ENCODE measurements around the gene RNF220. TPM values are rescaled to one million over a fixed set of nuclear protein-coding genes. Genes with fewer than 3 reads are reported as not detected.

Gene RNF220
- total RNA-seq, 1 experiment from 2014 or later, result 66.6 TPM

- Histone ChIP-seq H3K9me3 (ENCODE audit: low read length) (no peaks in the 10 kb centered on the region), H3F3A (ENCODE audit: low read length, unreplicated experiment) (peaks cover 6% of the 10 kb centered on the region), H3K4me3 (ENCODE audit: low read length) (no peak overlapping the region), H3K36me3 (ENCODE audit: low read depth, low read length) (no peaks in the 10 kb centered on the region), H3K27ac (ENCODE audit: low read length) (no peak overlapping the region), H3K79me2 (ENCODE audit: low read length) (no peaks in the 10 kb centered on the region), H3K4me1 (ENCODE audit: insufficient read depth, low read length) (peaks cover 25% of the 10 kb centered on the region), H3K9ac (ENCODE audit: low read length) (no peak overlapping the region), H3K27me3 (ENCODE audit: low read length) (no peaks in the 10 kb centered on the region), H3K9me2 (replicated peaks; ENCODE audit: low read length) (no peaks in the 10 kb centered on the region), H2AFZ (ENCODE audit: low read length) (no peak overlapping the region), H3K4me2 (ENCODE audit: low read length) (no peak overlapping the region), H4K20me1 (ENCODE audit: low read length) (no peaks in the 10 kb centered on the region)
- no TSS peak for BruUV-seq (replicated peaks)
- ChIA-PET POLR2A (ENCODE audit: unreplicated experiment) (no interaction called here), CTCF (no interaction called here)
- DNase-seq, result no peak
- TF ChIP-seq EZH2phosphoT487 (IDR thresholded peaks at IDR 0.05; ENCODE audit: borderline replicate concordance, low read length), result no peak
- TF ChIP-seq EZH2 (IDR thresholded peaks at IDR 0.05; ENCODE audit: low read length, unreplicated experiment), result no peak
- TF ChIP-seq, protein P1, sequence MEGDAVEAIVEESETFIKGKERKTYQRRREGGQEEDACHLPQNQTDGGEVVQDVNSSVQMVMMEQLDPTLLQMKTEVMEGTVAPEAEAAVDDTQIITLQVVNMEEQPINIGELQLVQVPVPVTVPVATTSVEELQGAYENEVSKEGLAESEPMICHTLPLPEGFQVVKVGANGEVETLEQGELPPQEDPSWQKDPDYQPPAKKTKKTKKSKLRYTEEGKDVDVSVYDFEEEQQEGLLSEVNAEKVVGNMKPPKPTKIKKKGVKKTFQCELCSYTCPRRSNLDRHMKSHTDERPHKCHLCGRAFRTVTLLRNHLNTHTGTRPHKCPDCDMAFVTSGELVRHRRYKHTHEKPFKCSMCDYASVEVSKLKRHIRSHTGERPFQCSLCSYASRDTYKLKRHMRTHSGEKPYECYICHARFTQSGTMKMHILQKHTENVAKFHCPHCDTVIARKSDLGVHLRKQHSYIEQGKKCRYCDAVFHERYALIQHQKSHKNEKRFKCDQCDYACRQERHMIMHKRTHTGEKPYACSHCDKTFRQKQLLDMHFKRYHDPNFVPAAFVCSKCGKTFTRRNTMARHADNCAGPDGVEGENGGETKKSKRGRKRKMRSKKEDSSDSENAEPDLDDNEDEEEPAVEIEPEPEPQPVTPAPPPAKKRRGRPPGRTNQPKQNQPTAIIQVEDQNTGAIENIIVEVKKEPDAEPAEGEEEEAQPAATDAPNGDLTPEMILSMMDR (conservative IDR thresholded peaks at IDR 0.05; ENCODE audit: low read depth, low read length), result no peak
- no peak for ATAC-seq
- intact Hi-C loops (cut with micrococcal nuclease), result no loop called here
Measured at GRCh38 chr1:44519035-44519676, 114.1 kb downstream of the RNF220 start.

GRCh38 chr1:44521378-44522080 is 116.5 kb downstream of the RNF220 start:
- intact Hi-C loops (cut with micrococcal nuclease), result no loop called here
- no peak overlapping the region for H3K9ac ChIP-seq (ENCODE audit: low read length)
- no peak for ATAC-seq
- ChIA-PET POLR2A (ENCODE audit: unreplicated experiment) (no interaction called here), CTCF (no interaction called here)
- H3K79me2 ChIP-seq (ENCODE audit: low read length), result no peaks in the 10 kb centered on the region
- H2AFZ ChIP-seq (ENCODE audit: low read length), result no peak overlapping the region
- no peaks in the 10 kb centered on the region for H3K36me3 ChIP-seq (ENCODE audit: low read depth, low read length)
- no peaks in the 10 kb centered on the region for H3K9me3 ChIP-seq (ENCODE audit: low read length)
- H4K20me1 ChIP-seq (ENCODE audit: low read length), result no peaks in the 10 kb centered on the region
- BruUV-seq (replicated peaks), result no TSS peak
- H3F3A ChIP-seq (ENCODE audit: low read length, unreplicated experiment), result no peaks in the 10 kb centered on the region
- H3K9me2 ChIP-seq (replicated peaks; ENCODE audit: low read length), result no peaks in the 10 kb centered on the region
- no peak overlapping the region for H3K4me3 ChIP-seq (ENCODE audit: low read length)
- TF ChIP-seq, protein P1 (conservative IDR thresholded peaks at IDR 0.05; ENCODE audit: low read depth, low read length), result no peak
- TF ChIP-seq EZH2phosphoT487 (IDR thresholded peaks at IDR 0.05; ENCODE audit: borderline replicate concordance, low read length), result no peak
- TF ChIP-seq EZH2 (IDR thresholded peaks at IDR 0.05; ENCODE audit: low read length, unreplicated experiment), result no peak
- H3K4me2 ChIP-seq (ENCODE audit: low read length), result no peak overlapping the region
- peaks cover 3% of the 10 kb centered on the region; the same call in 1 of the 2 replicates for H3K4me1 ChIP-seq (ENCODE audit: insufficient read depth, low read length)
- DNase-seq, result no peak
- H3K27ac ChIP-seq (ENCODE audit: low read length), result no peak overlapping the region
- H3K27me3 ChIP-seq (ENCODE audit: low read length), result no peaks in the 10 kb centered on the region
